ENCODE data around the gene PAX1. TPM values are rescaled to one million over a fixed set of nuclear protein-coding genes. Genes with fewer than 3 reads are reported as not detected.

Gene PAX1
- total RNA-seq, 1 experiment from 2014 or later, result not detected

GRCh38 chr20:21677261-21677660 is 28.2 kb upstream of the PAX1 start:
- CTCF ChIA-PET, result no interaction called here
- no peak for TF ChIP-seq ZNF121 (CRISPR knock-in tag; IDR thresholded peaks at IDR 0.05)
- TF ChIP-seq ATF2 (CRISPR knock-in tag; IDR thresholded peaks at IDR 0.05; ENCODE audit: borderline replicate concordance, low read depth), result no peak
- TF ChIP-seq KAT7 (CRISPR knock-in tag; IDR thresholded peaks at IDR 0.05; ENCODE audit: borderline replicate concordance), result no peak
- TF ChIP-seq MXD4 (CRISPR knock-in tag; IDR thresholded peaks at IDR 0.05; ENCODE audit: borderline replicate concordance), result no peak
- no peak for TF ChIP-seq CTCF (IDR thresholded peaks at IDR 0.05)
- no peak for TF ChIP-seq PRRX2 (CRISPR knock-in tag; IDR thresholded peaks at IDR 0.05)
- no peak for TF ChIP-seq NR3C1 (CRISPR knock-in tag; conservative IDR thresholded peaks at IDR 0.05; ENCODE audit: low read depth)
- TF ChIP-seq MYBL2 (CRISPR knock-in tag; IDR thresholded peaks at IDR 0.05), result no peak
- no peak for TF ChIP-seq TP53 (CRISPR knock-in tag; IDR thresholded peaks at IDR 0.05)
- TF ChIP-seq NFE2L1 (CRISPR knock-in tag; IDR thresholded peaks at IDR 0.05), result no peak
- TF ChIP-seq CBFB (CRISPR knock-in tag; IDR thresholded peaks at IDR 0.05; ENCODE audit: low read depth), result no peak
- TF ChIP-seq, protein P1, sequence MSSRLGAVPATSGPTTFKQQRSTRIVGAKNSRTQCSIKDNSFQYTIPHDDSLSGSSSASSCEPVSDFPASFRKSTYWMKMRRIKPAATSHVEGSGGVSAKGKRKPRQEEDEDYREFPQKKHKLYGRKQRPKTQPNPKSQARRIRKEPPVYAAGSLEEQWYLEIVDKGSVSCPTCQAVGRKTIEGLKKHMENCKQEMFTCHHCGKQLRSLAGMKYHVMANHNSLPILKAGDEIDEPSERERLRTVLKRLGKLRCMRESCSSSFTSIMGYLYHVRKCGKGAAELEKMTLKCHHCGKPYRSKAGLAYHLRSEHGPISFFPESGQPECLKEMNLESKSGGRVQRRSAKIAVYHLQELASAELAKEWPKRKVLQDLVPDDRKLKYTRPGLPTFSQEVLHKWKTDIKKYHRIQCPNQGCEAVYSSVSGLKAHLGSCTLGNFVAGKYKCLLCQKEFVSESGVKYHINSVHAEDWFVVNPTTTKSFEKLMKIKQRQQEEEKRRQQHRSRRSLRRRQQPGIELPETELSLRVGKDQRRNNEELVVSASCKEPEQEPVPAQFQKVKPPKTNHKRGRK (CRISPR knock-in tag; IDR thresholded peaks at IDR 0.05; ENCODE audit: borderline replicate concordance), result no peak
- TF ChIP-seq, protein P2, sequence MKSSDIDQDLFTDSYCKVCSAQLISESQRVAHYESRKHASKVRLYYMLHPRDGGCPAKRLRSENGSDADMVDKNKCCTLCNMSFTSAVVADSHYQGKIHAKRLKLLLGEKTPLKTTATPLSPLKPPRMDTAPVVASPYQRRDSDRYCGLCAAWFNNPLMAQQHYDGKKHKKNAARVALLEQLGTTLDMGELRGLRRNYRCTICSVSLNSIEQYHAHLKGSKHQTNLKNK (CRISPR knock-in tag; IDR thresholded peaks at IDR 0.05), result no peak
- TF ChIP-seq ZNF416 (CRISPR knock-in tag; IDR thresholded peaks at IDR 0.05), result no peak
- TF ChIP-seq NFATC4 (CRISPR knock-in tag; IDR thresholded peaks at IDR 0.05), result no peak
- TF ChIP-seq FOXK1 (CRISPR knock-in tag; IDR thresholded peaks at IDR 0.05), result no peak
- TF ChIP-seq, protein P3, sequence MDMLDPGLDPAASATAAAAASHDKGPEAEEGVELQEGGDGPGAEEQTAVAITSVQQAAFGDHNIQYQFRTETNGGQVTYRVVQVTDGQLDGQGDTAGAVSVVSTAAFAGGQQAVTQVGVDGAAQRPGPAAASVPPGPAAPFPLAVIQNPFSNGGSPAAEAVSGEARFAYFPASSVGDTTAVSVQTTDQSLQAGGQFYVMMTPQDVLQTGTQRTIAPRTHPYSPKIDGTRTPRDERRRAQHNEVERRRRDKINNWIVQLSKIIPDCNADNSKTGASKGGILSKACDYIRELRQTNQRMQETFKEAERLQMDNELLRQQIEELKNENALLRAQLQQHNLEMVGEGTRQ (CRISPR knock-in tag; IDR thresholded peaks at IDR 0.05), result no peak
- H3K4me3 Mint-ChIP-seq, result no peak overlapping the region
- no peaks in the 10 kb centered on the region for H3K4me1 Mint-ChIP-seq
- H3K36me3 Mint-ChIP-seq, result no peaks in the 10 kb centered on the region
- DNase-seq (ENCODE audit: low spot score) (no peak), ATAC-seq (no peak)
- no peak overlapping the region for H3K27ac Mint-ChIP-seq
- no peaks in the 10 kb centered on the region for H3K27me3 Mint-ChIP-seq (ENCODE audit: low read depth)
- POLR2A ChIA-PET, result no interaction called here
- H3K9me3 Mint-ChIP-seq, result no peaks in the 10 kb centered on the region

GRCh38 chr20:21677781-21678180 is 27.7 kb upstream of the PAX1 start:
- H3K27ac Mint-ChIP-seq, result no peak overlapping the region

More at GRCh38 chr20:21677781-21678180, 27.7 kb upstream of the PAX1 start:
- POLR2A ChIA-PET, result no interaction called here
- H3K4me1 Mint-ChIP-seq, result no peaks in the 10 kb centered on the region
- CTCF ChIA-PET, result no interaction called here
- no peaks in the 10 kb centered on the region for H3K36me3 Mint-ChIP-seq
- TF ChIP-seq RELA (CRISPR knock-in tag; IDR thresholded peaks at IDR 0.05; ENCODE audit: borderline replicate concordance), result no peak
- TF ChIP-seq HMGA2 (CRISPR knock-in tag; IDR thresholded peaks at IDR 0.05), result no peak
- no peak for TF ChIP-seq KAT7 (CRISPR knock-in tag; IDR thresholded peaks at IDR 0.05; ENCODE audit: borderline replicate concordance)
- TF ChIP-seq IRF2 (CRISPR knock-in tag; IDR thresholded peaks at IDR 0.05; ENCODE audit: borderline replicate concordance, low read depth), result no peak
- no peak for TF ChIP-seq GRHL2 (CRISPR knock-in tag; IDR thresholded peaks at IDR 0.05; ENCODE audit: insufficient replicate concordance, severe bottlenecking)
- TF ChIP-seq, protein P4, sequence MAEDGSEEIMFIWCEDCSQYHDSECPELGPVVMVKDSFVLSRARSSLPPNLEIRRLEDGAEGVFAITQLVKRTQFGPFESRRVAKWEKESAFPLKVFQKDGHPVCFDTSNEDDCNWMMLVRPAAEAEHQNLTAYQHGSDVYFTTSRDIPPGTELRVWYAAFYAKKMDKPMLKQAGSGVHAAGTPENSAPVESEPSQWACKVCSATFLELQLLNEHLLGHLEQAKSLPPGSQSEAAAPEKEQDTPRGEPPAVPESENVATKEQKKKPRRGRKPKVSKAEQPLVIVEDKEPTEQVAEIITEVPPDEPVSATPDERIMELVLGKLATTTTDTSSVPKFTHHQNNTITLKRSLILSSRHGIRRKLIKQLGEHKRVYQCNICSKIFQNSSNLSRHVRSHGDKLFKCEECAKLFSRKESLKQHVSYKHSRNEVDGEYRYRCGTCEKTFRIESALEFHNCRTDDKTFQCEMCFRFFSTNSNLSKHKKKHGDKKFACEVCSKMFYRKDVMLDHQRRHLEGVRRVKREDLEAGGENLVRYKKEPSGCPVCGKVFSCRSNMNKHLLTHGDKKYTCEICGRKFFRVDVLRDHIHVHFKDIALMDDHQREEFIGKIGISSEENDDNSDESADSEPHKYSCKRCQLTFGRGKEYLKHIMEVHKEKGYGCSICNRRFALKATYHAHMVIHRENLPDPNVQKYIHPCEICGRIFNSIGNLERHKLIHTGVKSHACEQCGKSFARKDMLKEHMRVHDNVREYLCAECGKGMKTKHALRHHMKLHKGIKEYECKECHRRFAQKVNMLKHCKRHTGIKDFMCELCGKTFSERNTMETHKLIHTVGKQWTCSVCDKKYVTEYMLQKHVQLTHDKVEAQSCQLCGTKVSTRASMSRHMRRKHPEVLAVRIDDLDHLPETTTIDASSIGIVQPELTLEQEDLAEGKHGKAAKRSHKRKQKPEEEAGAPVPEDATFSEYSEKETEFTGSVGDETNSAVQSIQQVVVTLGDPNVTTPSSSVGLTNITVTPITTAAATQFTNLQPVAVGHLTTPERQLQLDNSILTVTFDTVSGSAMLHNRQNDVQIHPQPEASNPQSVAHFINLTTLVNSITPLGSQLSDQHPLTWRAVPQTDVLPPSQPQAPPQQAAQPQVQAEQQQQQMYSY (CRISPR knock-in tag; IDR thresholded peaks at IDR 0.05), result no peak
- no peak for TF ChIP-seq NFE2L1 (CRISPR knock-in tag; IDR thresholded peaks at IDR 0.05)
- no peak for TF ChIP-seq NFATC4 (CRISPR knock-in tag; IDR thresholded peaks at IDR 0.05)
- TF ChIP-seq, protein P5, sequence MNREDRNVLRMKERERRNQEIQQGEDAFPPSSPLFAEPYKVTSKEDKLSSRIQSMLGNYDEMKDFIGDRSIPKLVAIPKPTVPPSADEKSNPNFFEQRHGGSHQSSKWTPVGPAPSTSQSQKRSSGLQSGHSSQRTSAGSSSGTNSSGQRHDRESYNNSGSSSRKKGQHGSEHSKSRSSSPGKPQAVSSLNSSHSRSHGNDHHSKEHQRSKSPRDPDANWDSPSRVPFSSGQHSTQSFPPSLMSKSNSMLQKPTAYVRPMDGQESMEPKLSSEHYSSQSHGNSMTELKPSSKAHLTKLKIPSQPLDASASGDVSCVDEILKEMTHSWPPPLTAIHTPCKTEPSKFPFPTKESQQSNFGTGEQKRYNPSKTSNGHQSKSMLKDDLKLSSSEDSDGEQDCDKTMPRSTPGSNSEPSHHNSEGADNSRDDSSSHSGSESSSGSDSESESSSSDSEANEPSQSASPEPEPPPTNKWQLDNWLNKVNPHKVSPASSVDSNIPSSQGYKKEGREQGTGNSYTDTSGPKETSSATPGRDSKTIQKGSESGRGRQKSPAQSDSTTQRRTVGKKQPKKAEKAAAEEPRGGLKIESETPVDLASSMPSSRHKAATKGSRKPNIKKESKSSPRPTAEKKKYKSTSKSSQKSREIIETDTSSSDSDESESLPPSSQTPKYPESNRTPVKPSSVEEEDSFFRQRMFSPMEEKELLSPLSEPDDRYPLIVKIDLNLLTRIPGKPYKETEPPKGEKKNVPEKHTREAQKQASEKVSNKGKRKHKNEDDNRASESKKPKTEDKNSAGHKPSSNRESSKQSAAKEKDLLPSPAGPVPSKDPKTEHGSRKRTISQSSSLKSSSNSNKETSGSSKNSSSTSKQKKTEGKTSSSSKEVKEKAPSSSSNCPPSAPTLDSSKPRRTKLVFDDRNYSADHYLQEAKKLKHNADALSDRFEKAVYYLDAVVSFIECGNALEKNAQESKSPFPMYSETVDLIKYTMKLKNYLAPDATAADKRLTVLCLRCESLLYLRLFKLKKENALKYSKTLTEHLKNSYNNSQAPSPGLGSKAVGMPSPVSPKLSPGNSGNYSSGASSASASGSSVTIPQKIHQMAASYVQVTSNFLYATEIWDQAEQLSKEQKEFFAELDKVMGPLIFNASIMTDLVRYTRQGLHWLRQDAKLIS (CRISPR knock-in tag; IDR thresholded peaks at IDR 0.05; ENCODE audit: borderline replicate concordance), result no peak
- no peak overlapping the region for H3K4me3 Mint-ChIP-seq
- H3K27me3 Mint-ChIP-seq (ENCODE audit: low read depth), result no peaks in the 10 kb centered on the region
- DNase-seq (ENCODE audit: low spot score), result no peak
- no peak for ATAC-seq
- no peaks in the 10 kb centered on the region for H3K9me3 Mint-ChIP-seq

Measured in WTC11 (cell line).